Nephron (organoid): Measurements from ENCODE around the gene FREM2.

Source experiments
- H3K27ac Mint-ChIP-seq, 3 experiments: 2 replicates each; pipeline ENCODE4 v1.8.0; 2020; ENCODE audit warnings: mixed read lengths in 3 of 3, mild to moderate bottlenecking in 2 of 3, moderate library complexity in 1 of 3
- H3K27me3 Mint-ChIP-seq: 2 replicates; pipeline ENCODE4 v1.8.0; 2021; ENCODE audit warnings: low read depth, mild to moderate bottlenecking, moderate library complexity, mixed read lengths
- H3K36me3 Mint-ChIP-seq: 2 replicates; pipeline ENCODE4 v1.8.0; 2020; ENCODE audit warnings: low read depth, mixed read lengths
- H3K4me1 Mint-ChIP-seq: 2 replicates; pipeline ENCODE4 v1.8.0; 2020; ENCODE audit warnings: mixed read lengths
- H3K4me3 Mint-ChIP-seq, 3 experiments: 2 replicates each; pipeline ENCODE4 v1.8.0; 2020; ENCODE audit warnings: mild to moderate bottlenecking in 3 of 3, mixed read lengths in 3 of 3, moderate library complexity in 2 of 3
- H3K9me3 Mint-ChIP-seq: 2 replicates; pipeline ENCODE4 v1.8.0; 2020; ENCODE audit warnings: mixed read lengths
- TF ChIP-seq, protein P1 (sequence below), 3 experiments: fragments of 200-600 bp; sonication (generic); IDR thresholded peaks; one replicate each; pipeline ENCODE4 v1.5.0; 2021; ENCODE audit warnings: antibody characterized with exemption in 3 of 3; ENCODE audit not compliant: unreplicated experiment in 3 of 3

Gene FREM2

DNA sequence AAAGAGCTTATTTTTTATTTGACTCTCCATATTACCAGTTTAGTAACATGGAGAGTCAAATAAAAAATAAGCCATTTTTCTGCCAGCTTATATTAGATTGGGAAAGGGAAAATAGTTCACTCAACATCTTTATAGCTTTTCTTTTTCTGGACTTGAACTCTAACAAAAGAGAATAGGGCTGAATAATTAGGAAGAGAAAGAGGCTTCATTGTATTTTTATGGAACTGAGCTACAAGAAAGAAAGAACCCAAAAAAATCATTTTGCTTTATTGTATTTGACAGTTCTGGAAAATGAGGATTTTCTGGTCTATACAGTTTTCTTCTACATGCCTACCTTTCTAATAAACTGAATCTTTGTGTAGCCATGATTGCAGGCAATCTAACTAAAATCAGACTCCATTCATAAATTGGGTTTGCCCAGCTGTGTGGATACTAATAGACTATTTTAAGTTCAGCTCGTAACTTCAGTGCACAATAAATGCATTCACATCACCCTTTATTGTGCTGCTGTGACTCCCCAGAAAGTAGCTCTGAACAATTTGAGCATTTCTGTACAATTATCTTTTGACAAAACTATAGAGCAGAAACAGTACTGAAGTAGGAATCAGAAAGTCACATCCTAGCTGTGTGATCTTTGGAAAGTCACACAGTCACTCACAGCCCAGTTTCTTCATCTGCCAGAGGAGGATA, 188.5 kb downstream of the FREM2 start:
- TF ChIP-seq, protein P1, sequence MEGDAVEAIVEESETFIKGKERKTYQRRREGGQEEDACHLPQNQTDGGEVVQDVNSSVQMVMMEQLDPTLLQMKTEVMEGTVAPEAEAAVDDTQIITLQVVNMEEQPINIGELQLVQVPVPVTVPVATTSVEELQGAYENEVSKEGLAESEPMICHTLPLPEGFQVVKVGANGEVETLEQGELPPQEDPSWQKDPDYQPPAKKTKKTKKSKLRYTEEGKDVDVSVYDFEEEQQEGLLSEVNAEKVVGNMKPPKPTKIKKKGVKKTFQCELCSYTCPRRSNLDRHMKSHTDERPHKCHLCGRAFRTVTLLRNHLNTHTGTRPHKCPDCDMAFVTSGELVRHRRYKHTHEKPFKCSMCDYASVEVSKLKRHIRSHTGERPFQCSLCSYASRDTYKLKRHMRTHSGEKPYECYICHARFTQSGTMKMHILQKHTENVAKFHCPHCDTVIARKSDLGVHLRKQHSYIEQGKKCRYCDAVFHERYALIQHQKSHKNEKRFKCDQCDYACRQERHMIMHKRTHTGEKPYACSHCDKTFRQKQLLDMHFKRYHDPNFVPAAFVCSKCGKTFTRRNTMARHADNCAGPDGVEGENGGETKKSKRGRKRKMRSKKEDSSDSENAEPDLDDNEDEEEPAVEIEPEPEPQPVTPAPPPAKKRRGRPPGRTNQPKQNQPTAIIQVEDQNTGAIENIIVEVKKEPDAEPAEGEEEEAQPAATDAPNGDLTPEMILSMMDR (IDR thresholded peaks at IDR 0.05; ENCODE audit: unreplicated experiment in 3 of 3) = no peak

DNA sequence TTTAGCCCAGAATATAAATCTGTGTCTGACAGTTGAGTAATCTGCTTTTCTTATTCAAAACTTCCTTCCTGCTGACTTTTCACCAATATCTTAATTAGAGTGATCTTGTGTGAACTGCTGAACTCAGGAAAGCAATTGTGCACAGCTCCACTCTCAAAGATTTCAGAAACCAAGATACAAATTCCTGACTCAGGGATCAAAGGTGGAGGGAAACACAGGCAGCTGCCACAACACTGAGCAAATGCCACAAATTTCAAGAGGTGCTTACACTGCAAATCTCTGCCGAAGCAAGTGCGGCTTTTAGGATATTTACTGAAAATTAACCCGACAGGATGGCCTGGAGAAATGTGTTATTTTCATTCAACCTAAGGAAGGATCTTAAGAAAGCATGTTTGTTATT, 192.4 kb downstream of the FREM2 start:
- peak overlapping the region; percentile 66 to 99 (median 92) for H3K27ac Mint-ChIP-seq
- H3K4me1 Mint-ChIP-seq = peaks cover 20% of the 10 kb centered on the region
- H3K27me3 Mint-ChIP-seq = no peaks in the 10 kb centered on the region
- H3K4me3 Mint-ChIP-seq = no peak overlapping the region
- TF ChIP-seq, protein P1 (IDR thresholded peaks at IDR 0.05; ENCODE audit: unreplicated experiment in 3 of 3) = no peak
- peaks cover 32% of the 10 kb centered on the region for H3K36me3 Mint-ChIP-seq
- H3K9me3 Mint-ChIP-seq = no peaks in the 10 kb centered on the region

More for the DNA sequence above, 188.5 kb downstream of the FREM2 start:
- Mint-ChIP-seq H3K4me3 (no peak overlapping the region), H3K9me3 (no peaks in the 10 kb centered on the region), H3K4me1 (peaks cover 17% of the 10 kb centered on the region), H3K27ac (peak overlapping the region; percentile 15 to 75 (median 69)), H3K36me3 (peaks cover 19% of the 10 kb centered on the region), H3K27me3 (no peaks in the 10 kb centered on the region)

DNA sequence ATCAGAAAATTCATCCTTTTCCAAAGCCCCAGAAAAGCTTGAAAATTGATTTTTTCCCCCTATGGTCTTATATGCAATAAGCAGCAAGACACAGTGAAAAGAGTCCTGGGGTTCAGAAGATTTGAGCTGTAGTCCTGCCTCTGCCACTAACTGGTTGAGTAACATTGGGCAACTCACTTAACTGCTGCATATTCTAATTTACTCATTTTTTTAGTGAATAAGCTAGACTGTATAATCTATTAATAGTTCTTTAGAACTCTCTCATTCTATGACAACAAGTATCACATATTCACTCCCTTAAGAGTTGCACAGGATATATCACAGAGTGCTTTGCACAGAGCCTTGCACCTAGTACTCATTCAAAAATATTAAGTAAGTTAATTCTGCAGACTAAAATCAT, 192.9 kb downstream of the FREM2 start:
- H3K27me3 Mint-ChIP-seq = no peaks in the 10 kb centered on the region

GRCh38 chr13:38880397-38880796, 193.5 kb downstream of the FREM2 start:
- Mint-ChIP-seq H3K36me3 (peaks cover 32% of the 10 kb centered on the region), H3K4me3 (no peak overlapping the region), H3K9me3 (no peaks in the 10 kb centered on the region), H3K4me1 (peaks cover 24% of the 10 kb centered on the region), H3K27me3 (no peaks in the 10 kb centered on the region), H3K27ac (peak overlapping the region in 2 of 3 experiments; percentile 83 to 99)
- TF ChIP-seq, protein P1 (IDR thresholded peaks at IDR 0.05; ENCODE audit: unreplicated experiment in 3 of 3) = no peak

More for the DNA sequence above, 192.9 kb downstream of the FREM2 start:
- Mint-ChIP-seq H3K4me3 (no peak overlapping the region), H3K27ac (peak overlapping the region; percentile 66 to 99 (median 92)), H3K36me3 (peaks cover 32% of the 10 kb centered on the region), H3K4me1 (peaks cover 24% of the 10 kb centered on the region), H3K9me3 (no peaks in the 10 kb centered on the region)
- TF ChIP-seq, protein P1 (IDR thresholded peaks at IDR 0.05; ENCODE audit: unreplicated experiment in 3 of 3) = no peak

DNA sequence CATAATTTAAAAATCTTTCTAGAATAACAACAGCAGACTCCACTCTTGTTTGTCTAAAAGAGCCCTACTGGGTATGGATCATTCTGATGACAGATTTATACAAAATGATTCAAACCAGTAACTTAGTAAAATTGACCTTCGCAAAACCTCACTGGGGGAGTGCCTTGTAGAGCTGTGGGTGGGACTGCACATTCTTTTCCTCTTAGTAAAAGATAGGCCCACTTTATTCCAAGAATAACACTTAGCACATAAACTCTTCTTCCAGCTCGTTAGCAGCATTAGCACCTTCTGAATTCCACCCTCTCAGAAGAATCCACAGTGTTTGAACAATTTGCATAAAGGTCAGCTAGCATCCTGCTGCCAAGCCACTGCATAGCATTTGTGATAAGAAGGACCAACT, 196.9 kb downstream of the FREM2 start:
- peaks cover 24% of the 10 kb centered on the region for H3K4me1 Mint-ChIP-seq
- no peaks in the 10 kb centered on the region for H3K9me3 Mint-ChIP-seq
- H3K36me3 Mint-ChIP-seq = peaks cover 22% of the 10 kb centered on the region
- no peak overlapping the region for H3K4me3 Mint-ChIP-seq
- peak overlapping the region; percentile 78 to 90 (median 89) for H3K27ac Mint-ChIP-seq
- H3K27me3 Mint-ChIP-seq = no peaks in the 10 kb centered on the region
- TF ChIP-seq, protein P1 (IDR thresholded peaks at IDR 0.05; ENCODE audit: unreplicated experiment in 3 of 3) = no peak

GRCh38 chr13:38888309-38888708, 201.4 kb downstream of the FREM2 start:
- TF ChIP-seq, protein P1 (IDR thresholded peaks at IDR 0.05; ENCODE audit: unreplicated experiment in 3 of 3) = no peak
- peak overlapping the region in 1 of 3 experiments; percentile 14 for H3K27ac Mint-ChIP-seq
- H3K4me1 Mint-ChIP-seq = peaks cover 13% of the 10 kb centered on the region
- H3K4me3 Mint-ChIP-seq = no peak overlapping the region
- H3K9me3 Mint-ChIP-seq = peaks cover 17% of the 10 kb centered on the region
- peaks cover 6% of the 10 kb centered on the region for H3K36me3 Mint-ChIP-seq
- no peaks in the 10 kb centered on the region for H3K27me3 Mint-ChIP-seq
